GM10266 (cell line): ENCODE measurements around the gene GIMAP1.

Experiments
- DNase-seq: peaks from one replicate; pipeline ENCODE4 v3.0.0; 2012; ENCODE audit errors: extremely low spot score
- TF ChIP-seq, protein P1 (sequence below): IDR thresholded peaks from 2 replicates; pipeline ENCODE4 v1.5.1; 2012; ENCODE audit warnings: mild to moderate bottlenecking, low read depth; ENCODE audit not compliant: control insufficient read depth, insufficient read depth; ENCODE audit errors: missing control alignments

GIMAP1 gene

DNA sequence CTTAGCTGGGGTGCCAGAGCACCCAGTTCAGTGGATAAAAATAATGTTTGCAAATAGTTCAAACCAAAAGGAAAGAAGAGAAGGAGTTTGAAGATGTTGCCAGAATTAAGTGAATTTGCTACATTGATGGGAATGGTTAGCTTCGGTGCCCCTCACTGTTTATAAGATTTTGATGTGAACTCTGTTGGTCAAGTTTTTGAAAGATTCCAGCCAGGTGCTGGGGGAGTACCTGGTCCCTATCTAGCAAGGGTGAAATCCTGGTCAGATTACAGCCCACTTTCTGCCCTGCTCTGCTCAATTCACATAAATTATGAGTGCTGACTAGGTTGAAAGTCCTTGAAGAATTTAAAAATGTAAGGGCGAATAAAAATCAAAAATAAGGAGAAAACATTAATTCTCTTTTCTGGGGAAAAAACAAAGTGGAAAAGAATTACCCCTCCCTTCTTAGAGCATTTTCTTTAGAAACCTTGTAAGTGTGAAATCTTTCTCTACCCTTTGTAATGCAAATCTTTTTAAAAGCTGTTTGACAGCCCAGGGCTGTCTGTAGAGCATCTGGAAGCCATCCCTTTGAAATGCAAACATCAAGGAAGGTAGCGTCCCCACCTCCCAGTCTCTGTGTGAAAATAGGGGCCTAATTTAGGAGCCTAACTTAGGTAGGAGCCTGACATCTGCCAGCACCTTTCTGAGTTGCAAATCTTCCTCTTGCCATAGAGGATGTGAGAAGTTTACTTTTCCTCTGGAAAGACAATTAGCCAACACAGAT lies 19.4 kb downstream of the GIMAP1 start:
- TF ChIP-seq, protein P1, sequence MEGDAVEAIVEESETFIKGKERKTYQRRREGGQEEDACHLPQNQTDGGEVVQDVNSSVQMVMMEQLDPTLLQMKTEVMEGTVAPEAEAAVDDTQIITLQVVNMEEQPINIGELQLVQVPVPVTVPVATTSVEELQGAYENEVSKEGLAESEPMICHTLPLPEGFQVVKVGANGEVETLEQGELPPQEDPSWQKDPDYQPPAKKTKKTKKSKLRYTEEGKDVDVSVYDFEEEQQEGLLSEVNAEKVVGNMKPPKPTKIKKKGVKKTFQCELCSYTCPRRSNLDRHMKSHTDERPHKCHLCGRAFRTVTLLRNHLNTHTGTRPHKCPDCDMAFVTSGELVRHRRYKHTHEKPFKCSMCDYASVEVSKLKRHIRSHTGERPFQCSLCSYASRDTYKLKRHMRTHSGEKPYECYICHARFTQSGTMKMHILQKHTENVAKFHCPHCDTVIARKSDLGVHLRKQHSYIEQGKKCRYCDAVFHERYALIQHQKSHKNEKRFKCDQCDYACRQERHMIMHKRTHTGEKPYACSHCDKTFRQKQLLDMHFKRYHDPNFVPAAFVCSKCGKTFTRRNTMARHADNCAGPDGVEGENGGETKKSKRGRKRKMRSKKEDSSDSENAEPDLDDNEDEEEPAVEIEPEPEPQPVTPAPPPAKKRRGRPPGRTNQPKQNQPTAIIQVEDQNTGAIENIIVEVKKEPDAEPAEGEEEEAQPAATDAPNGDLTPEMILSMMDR = no peak
- DNase-seq = no peak

DNA sequence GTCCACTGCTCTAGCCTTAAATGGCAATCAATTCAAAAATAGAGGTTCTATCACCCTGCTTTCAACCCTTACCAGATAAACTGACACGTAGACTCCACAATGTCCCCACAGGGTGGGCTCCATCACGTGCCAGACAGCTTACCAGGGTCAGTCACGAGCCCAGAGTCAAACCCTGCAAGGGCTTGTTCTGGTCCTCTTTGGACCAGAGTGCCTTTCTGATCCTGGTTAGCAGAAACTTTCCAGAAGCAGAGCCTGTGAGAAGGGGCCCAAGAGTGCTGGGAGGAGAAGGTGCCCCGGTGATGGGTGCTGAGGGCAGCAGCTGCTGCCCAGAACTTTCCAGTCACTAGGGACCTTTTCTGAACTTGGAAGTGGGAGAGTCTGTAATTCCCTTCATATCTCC lies 20.5 kb downstream of the GIMAP1 start:
- no peak for DNase-seq
- TF ChIP-seq, protein P1 = no peak

DNA sequence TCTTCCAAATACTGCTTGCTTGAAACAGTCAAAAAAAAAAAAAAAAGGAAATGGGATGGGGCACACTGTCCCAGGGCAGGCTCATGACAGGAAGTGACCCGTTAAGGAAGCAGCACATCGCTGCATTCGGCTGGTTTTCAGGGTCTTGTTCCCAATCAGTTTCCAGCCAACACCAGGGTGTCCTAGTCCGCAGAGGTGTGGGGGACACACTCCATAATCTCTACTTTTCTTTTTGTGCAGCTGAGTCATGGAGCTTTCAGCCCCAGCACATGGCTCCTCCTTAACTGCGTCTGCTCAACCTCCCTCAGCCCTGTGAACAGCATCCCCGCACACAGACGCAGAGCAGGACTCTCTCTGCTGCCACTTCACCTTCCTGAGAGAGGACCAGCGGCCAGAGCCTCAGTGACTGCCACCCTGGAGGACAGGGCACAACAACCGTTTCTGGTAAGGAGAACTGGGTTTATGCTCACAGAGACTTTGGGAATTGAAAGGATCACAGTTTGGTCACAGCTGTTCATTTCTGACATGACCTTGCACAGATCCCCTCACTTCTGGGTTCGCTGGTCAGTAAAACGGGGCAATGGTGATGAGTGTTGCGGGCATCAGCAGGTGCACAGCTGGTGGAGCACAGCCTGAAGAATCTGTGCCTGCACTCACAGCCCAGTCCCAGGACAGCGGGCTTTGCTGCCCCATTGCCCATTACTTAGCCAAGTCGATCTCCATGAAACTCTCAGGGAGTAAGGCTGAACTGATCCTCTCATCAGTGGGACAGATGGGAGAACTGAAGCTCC lies 21.0 kb downstream of the GIMAP1 start, which contains the start of gene GIMAP5:
Gene GIMAP5 (plus strand): TSS at position 154 of the 791 bp plus-strand sequence. CDS start 3,467 bp downstream, outside the sequence.
- TF ChIP-seq, protein P1 = no peak
- DNase-seq = no peak

DNA sequence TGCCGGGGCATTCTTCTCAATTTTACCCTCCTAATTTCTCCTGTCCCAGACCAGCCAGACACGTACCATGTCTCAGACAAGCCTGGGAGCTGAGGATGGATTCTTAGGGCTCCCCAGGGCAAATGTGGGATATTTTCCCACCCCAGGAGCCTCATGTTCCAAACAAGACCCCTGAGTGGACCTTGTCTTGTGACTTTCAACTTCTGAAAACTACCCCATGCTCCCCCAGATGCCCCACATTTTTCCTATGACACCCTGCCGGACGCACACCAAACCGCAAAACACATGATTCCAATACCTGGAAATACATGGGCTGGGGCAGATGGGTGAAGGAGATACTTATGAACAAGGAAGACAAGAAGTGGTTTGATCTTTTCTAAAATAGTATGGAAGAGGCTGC lies 21.7 kb downstream of the GIMAP1 start:
- TF ChIP-seq, protein P1 = no peak
- no peak for DNase-seq

DNA sequence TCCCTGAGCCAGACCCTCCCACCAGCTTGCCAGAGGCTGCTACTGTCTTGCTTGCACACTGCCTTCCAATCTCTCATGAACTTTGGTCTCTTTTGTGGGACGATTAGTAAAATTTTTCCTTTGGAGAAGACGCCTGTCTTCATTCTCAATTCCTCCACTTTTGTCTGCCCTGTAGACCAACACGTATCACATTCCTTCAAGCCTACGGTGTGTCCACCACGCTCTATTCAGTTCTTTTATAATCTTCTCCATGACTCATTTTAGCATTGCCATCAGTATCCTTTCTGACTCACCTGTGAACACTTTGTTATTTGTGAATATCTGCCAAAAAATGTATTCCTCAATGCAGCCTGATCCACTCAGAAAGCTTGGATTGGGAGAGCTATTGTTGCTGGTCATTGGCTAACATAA lies 22.2 kb downstream of the GIMAP1 start:
- DNase-seq = no peak
- TF ChIP-seq, protein P1 = no peak

DNA sequence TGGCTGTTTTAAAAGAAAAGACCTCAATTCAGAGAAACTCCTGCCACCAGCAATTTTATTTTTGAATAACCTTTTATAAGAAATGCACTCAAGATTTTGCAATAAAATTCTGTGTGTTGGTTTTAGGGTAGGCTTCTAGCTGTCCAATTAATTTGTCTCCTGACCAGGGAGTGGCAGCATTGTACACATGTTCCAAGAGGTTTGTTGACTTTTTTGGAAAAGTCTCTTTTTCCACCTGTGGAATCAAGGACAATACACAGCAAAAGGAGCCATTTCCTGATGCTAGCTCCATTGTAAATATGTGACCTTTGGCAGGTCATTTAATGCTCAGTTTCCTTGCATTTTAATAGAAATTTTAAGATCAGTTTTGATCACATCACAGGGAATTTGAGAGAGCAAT lies 22.6 kb downstream of the GIMAP1 start:
- no peak for DNase-seq
- TF ChIP-seq, protein P1 = peak; percentile 28

DNA sequence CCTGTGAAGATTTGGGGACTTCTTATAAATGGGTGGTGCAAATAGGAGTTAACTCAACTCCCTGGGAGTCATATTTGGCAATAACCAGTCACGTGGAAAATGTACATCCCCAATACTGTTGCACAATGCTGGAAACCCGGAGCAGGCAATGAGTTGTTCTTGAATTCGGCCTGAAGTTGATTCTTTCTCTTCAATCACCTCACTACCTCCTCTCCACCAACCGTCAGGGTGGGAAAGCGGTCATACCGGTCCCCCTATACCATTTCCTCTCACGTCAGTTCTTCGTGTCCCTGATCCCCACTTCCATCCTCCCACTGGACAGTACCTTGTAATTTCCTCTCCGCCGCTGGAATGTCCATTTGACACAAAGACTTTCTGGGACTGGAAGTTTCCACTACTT lies 23.6 kb downstream of the GIMAP1 start:
- TF ChIP-seq, protein P1 = no peak
- DNase-seq = no peak
